Osteoblast (primary cell): ENCODE data around the gene SALL3. TPM values are rescaled to one million over a fixed set of nuclear protein-coding genes. Genes with fewer than 3 reads are reported as not detected.
A peak's percentile ranks its signal among the peaks of the same experiment; 100 is the strongest.

ENCODE experiments used
- DNase-seq: peaks from one replicate; pipeline ENCODE4 v3.0.0; 2011; ENCODE audit warnings: low spot score, mixed read lengths; ENCODE audit not compliant: insufficient read length; ENCODE audit errors: missing footprints
- H2AFZ ChIP-seq: 2 replicates; pipeline ENCODE4 v1.6.0; 2011; ENCODE audit warnings: mild to moderate bottlenecking, low read length
- H3K27ac ChIP-seq: 2 replicates; pipeline ENCODE4 v1.5.1; 2011; ENCODE audit warnings: mild to moderate bottlenecking, low read depth, low read length, moderate library complexity
- H3K27me3 ChIP-seq: 2 replicates; pipeline ENCODE4 v1.6.0; 2012; ENCODE audit warnings: mild to moderate bottlenecking, control low read depth, inconsistent platforms, low read length, moderate library complexity; ENCODE audit not compliant: insufficient read depth
- H3K36me3 ChIP-seq: 2 replicates; pipeline ENCODE4 v1.5.1; 2011; ENCODE audit warnings: mild to moderate bottlenecking, low read length, control low read depth, moderate library complexity; ENCODE audit not compliant: insufficient read depth
- H3K4me1 ChIP-seq: 2 replicates; pipeline ENCODE4 v1.5.1; 2011; ENCODE audit warnings: mild to moderate bottlenecking, low read length, control low read depth, moderate library complexity; ENCODE audit not compliant: insufficient read depth
- H3K4me2 ChIP-seq: 2 replicates; pipeline ENCODE4 v1.6.0; 2011; ENCODE audit warnings: mild to moderate bottlenecking, low read length; ENCODE audit not compliant: insufficient read depth
- H3K4me3 ChIP-seq: fragments of 200-600 bp; sonication (generic); 3 replicates; pipeline ENCODE4 v1.5.1; 2012; ENCODE audit warnings: mild to moderate bottlenecking, low read length, inconsistent platforms; ENCODE audit not compliant: insufficient read depth
- H3K79me2 ChIP-seq: 2 replicates; pipeline ENCODE4 v1.6.0; 2012; ENCODE audit warnings: mild to moderate bottlenecking, low read length, control low read depth, inconsistent platforms; ENCODE audit not compliant: insufficient read depth
- H3K9me3 ChIP-seq: 2 replicates; pipeline ENCODE4 v1.5.1; 2011; ENCODE audit warnings: low read depth, low read length, control low read depth
- H4K20me1 ChIP-seq: 2 replicates; pipeline ENCODE4 v1.6.0; 2012; ENCODE audit warnings: mild to moderate bottlenecking, low read length, control low read depth; ENCODE audit not compliant: insufficient read depth
- total RNA-seq: library from RNA; depleted of rRNA; stranded (reverse); fragments of >200 nt; gene quantifications from 2 replicates; pipeline ENCODE4 v1.2.3, GENCODE V29; 2012
- TF ChIP-seq, protein P1 (sequence below): IDR thresholded peaks from 2 replicates; pipeline ENCODE4 v1.5.1; 2011; ENCODE audit warnings: mild to moderate bottlenecking, low read depth, low read length, moderate library complexity; ENCODE audit errors: extremely low read depth

Gene SALL3
- total RNA-seq, 1 donor, result not detected

DNA sequence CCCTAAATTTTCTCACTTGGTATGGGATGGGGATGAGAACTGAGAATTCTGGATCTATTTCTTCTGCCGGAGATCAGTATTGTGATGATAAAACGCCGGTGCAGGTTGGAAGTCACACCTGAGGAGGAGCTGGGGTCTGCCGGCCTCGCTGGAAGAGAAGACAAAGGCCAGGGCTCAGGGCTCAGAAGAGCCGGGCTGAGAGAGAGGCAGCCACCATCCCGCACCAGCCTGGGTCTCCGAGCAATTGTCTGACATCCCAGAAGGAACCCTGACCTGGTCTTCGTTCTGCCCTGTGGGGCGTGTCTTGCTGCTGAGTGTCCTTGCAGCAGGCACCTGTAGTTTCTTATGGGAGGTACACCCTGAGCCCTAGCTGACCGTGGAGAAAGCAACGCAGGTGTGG, 31.4 kb upstream of the SALL3 start:
- Histone ChIP-seq H4K20me1 (no peaks in the 10 kb centered on the region), H3K27ac (no peak overlapping the region), H3K9me3 (no peaks in the 10 kb centered on the region), H3K4me3 (no peak overlapping the region), H2AFZ (no peak overlapping the region), H3K4me2 (no peak overlapping the region), H3K36me3 (no peaks in the 10 kb centered on the region), H3K4me1 (no peaks in the 10 kb centered on the region), H3K79me2 (no peaks in the 10 kb centered on the region), H3K27me3 (no peaks in the 10 kb centered on the region)
- TF ChIP-seq, protein P1, sequence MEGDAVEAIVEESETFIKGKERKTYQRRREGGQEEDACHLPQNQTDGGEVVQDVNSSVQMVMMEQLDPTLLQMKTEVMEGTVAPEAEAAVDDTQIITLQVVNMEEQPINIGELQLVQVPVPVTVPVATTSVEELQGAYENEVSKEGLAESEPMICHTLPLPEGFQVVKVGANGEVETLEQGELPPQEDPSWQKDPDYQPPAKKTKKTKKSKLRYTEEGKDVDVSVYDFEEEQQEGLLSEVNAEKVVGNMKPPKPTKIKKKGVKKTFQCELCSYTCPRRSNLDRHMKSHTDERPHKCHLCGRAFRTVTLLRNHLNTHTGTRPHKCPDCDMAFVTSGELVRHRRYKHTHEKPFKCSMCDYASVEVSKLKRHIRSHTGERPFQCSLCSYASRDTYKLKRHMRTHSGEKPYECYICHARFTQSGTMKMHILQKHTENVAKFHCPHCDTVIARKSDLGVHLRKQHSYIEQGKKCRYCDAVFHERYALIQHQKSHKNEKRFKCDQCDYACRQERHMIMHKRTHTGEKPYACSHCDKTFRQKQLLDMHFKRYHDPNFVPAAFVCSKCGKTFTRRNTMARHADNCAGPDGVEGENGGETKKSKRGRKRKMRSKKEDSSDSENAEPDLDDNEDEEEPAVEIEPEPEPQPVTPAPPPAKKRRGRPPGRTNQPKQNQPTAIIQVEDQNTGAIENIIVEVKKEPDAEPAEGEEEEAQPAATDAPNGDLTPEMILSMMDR, result no peak
- peak; percentile 23 for DNase-seq

DNA sequence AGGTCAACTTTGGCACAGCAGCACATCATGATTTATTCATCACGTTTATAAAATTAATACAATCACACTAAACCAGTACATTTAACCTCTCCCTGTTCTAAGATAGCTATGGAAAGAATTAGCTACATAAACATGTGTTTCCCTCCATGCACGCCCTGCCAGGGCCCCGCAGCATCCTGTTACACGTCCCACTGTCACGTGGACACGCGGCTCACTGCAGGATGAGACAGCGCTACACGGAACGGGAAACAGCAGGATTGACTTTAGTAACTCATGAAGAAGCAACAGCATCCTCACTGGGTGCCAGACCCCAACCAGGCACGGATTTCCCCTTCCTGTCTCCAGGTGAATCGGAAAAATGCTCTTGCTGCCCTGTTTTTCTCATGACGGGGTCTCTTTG, 30.9 kb upstream of the SALL3 start:
- H3K4me2 ChIP-seq, result no peak overlapping the region
- H3K27me3 ChIP-seq, result no peaks in the 10 kb centered on the region
- H3K4me3 ChIP-seq, result no peak overlapping the region
- DNase-seq, result peak; percentile 66
- TF ChIP-seq, protein P1, result no peak
- H3K36me3 ChIP-seq, result no peaks in the 10 kb centered on the region
- H2AFZ ChIP-seq, result no peak overlapping the region
- no peak overlapping the region for H3K27ac ChIP-seq
- H3K79me2 ChIP-seq, result no peaks in the 10 kb centered on the region
- H3K4me1 ChIP-seq, result no peaks in the 10 kb centered on the region
- no peaks in the 10 kb centered on the region for H3K9me3 ChIP-seq
- H4K20me1 ChIP-seq, result no peaks in the 10 kb centered on the region

DNA sequence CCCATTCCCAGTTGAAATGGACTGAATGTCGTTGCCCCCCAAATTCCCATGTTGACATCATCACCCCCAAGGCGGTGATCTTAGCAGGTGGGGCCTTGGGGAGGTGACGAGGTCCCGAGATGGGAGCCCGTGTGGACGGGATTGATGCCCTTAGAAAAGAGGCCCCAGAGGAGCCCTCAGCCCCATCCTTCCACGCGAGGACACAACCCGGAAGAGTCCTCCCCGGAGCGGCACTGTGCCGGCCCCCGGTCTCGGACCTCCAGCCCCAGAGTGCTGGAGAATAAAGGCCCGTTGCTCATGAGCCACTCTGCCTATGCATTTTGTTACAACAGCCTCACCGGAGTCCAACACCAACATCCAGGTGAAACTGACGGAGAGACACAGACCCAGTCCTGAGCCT, 30.4 kb upstream of the SALL3 start:
- DNase-seq, result peak; percentile 41
- Histone ChIP-seq H3K79me2 (no peaks in the 10 kb centered on the region), H3K9me3 (no peaks in the 10 kb centered on the region), H3K4me2 (no peak overlapping the region), H3K27me3 (no peaks in the 10 kb centered on the region), H3K36me3 (no peaks in the 10 kb centered on the region), H3K4me3 (no peak overlapping the region), H3K4me1 (no peaks in the 10 kb centered on the region), H2AFZ (no peak overlapping the region), H4K20me1 (no peaks in the 10 kb centered on the region), H3K27ac (no peak overlapping the region)
- TF ChIP-seq, protein P1, result no peak

DNA sequence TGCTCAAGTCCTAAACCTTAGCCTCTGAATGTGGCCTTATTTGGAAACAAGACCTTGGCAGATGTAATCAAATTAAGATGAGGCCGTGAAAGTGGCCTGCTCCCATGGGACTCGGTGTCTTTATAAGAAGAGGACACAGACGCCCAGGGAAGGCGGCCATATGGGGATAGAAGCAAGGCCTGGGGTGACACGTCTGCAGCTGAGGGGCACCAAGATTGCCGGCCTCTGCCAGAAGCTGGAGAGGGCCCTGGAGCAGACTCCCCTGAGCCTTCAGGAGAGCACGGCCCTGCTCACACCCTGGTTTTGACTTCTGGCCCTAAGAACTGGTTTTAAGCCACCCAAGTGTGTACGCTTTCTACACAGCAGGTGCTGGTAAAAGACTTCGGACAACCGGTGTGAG, 29.2 kb upstream of the SALL3 start:
- Histone ChIP-seq H3K4me2 (no peak overlapping the region), H3K9me3 (no peaks in the 10 kb centered on the region), H2AFZ (no peak overlapping the region), H3K36me3 (no peaks in the 10 kb centered on the region), H3K79me2 (no peaks in the 10 kb centered on the region), H3K4me1 (no peaks in the 10 kb centered on the region), H3K27ac (no peak overlapping the region), H3K4me3 (no peak overlapping the region), H3K27me3 (no peaks in the 10 kb centered on the region), H4K20me1 (no peaks in the 10 kb centered on the region)
- no peak for DNase-seq
- TF ChIP-seq, protein P1, result no peak
